Activated gamma-delta T cell (primary cell): ENCODE results near the gene ZNF423.
"Not testable (repeated sequence)": the region's sequence is repeated elsewhere in the genome, so short reads cannot be mapped to it uniquely, and the experiment has no call there.

ENCODE experiments used
- DNase-seq: peaks from one replicate; lab custom pipeline; 2025; lab: John Stamatoyannopoulos, UW

Gene ZNF423

GRCh38 chr16:49514073-49514980 is 341.6 kb downstream of the ZNF423 start:
- no peak for DNase-seq

- DNase-seq = no peak
Measured at GRCh38 chr16:49513040-49513439, 342.9 kb downstream of the ZNF423 start.

- DNase-seq = no peak
Measured at GRCh38 chr16:49510654-49511305, 345.1 kb downstream of the ZNF423 start.

- DNase-seq = no peak
Measured at GRCh38 chr16:49510141-49510540, 345.8 kb downstream of the ZNF423 start.

GRCh38 chr16:49506058-49507013 is 349.6 kb downstream of the ZNF423 start:
- DNase-seq = not testable (repeated sequence)

GRCh38 chr16:49505556-49505955 is 350.4 kb downstream of the ZNF423 start:
- DNase-seq = no peak

GRCh38 chr16:49504626-49505025 is 351.3 kb downstream of the ZNF423 start:
- DNase-seq = no peak

GRCh38 chr16:49504023-49504364 is 351.9 kb downstream of the ZNF423 start:
- no peak for DNase-seq

- no peak for DNase-seq
Measured at GRCh38 chr16:49503256-49504022, 352.5 kb downstream of the ZNF423 start.

- no peak for DNase-seq
Measured at GRCh38 chr16:49502136-49502881, 353.6 kb downstream of the ZNF423 start.

GRCh38 chr16:49499869-49500610 is 355.9 kb downstream of the ZNF423 start:
- no peak for DNase-seq

- DNase-seq = no peak
Measured at GRCh38 chr16:49499414-49499785, 356.5 kb downstream of the ZNF423 start.

GRCh38 chr16:49498666-49499413 is 357.1 kb downstream of the ZNF423 start:
- DNase-seq = no peak

GRCh38 chr16:49498264-49498663 is 357.6 kb downstream of the ZNF423 start:
- no peak for DNase-seq

GRCh38 chr16:49497466-49497865 is 358.4 kb downstream of the ZNF423 start:
- DNase-seq = no peak

GRCh38 chr16:49496656-49497055 is 359.3 kb downstream of the ZNF423 start:
- no peak for DNase-seq

GRCh38 chr16:49495596-49496355 is 360.1 kb downstream of the ZNF423 start:
- no peak for DNase-seq

- DNase-seq = no peak
Measured at GRCh38 chr16:49494891-49495566, 360.9 kb downstream of the ZNF423 start.
